ENCODE results near the gene POM121. TPM values are rescaled to one million over a fixed set of nuclear protein-coding genes. Genes with fewer than 3 reads are reported as not detected.
"Not testable (repeated sequence)": the region's sequence is repeated elsewhere in the genome, so short reads cannot be mapped to it uniquely, and the experiment has no call there.

Gene POM121
- total RNA-seq, 1 experiment from 2014 or later: 79.0 TPM

GRCh38 chr7:72942956-72943355, 18.1 kb downstream of the POM121 start:
- not testable (repeated sequence) for H4K91ac ChIP-seq (ENCODE audit: insufficient read length, low read depth, low read length); H3K27me3 ChIP-seq (ENCODE audit: insufficient read depth, low read length); H2AK5ac ChIP-seq (ENCODE audit: insufficient read length, low read length); H4K8ac ChIP-seq (replicated peaks; ENCODE audit: insufficient read length, low read depth, low read length); H3K23me2 ChIP-seq (ENCODE audit: insufficient read length, low read depth, low read length, poor library complexity, severe bottlenecking); H3K4ac ChIP-seq (ENCODE audit: low read depth, low read length); H2BK120ac ChIP-seq (ENCODE audit: low read depth, low read length, poor library complexity, severe bottlenecking); H3K27ac Mint-ChIP-seq; H2BK20ac ChIP-seq (ENCODE audit: low read depth, low read length, poor library complexity, severe bottlenecking); H3K79me1 ChIP-seq (ENCODE audit: insufficient read depth, low read depth, low read length, poor library complexity, severe bottlenecking); H2BK15ac ChIP-seq (ENCODE audit: low read depth, low read length); H4K20me1 ChIP-seq (ENCODE audit: control insufficient read depth, insufficient read depth, insufficient read length); H3K23ac ChIP-seq (ENCODE audit: insufficient read length, low read depth, low read length); H3K4me2 ChIP-seq (ENCODE audit: insufficient read depth, insufficient read length, low read length); H2BK5ac ChIP-seq (ENCODE audit: insufficient read length, low read length); H3K79me2 ChIP-seq (ENCODE audit: insufficient read depth, low read length); H2AFZ ChIP-seq (ENCODE audit: low read length); H3T11ph ChIP-seq (ENCODE audit: low read length); H3K9me3 ChIP-seq (ENCODE audit: control insufficient read depth, low read depth, low read length); H3K4me1 ChIP-seq (ENCODE audit: insufficient read depth, low read length); H3K4me3 Mint-ChIP-seq; H4K5ac ChIP-seq (ENCODE audit: insufficient read length, low read depth, low read length); H3K27ac ChIP-seq (ENCODE audit: insufficient read length, low read depth, low read length); H3K9ac ChIP-seq (ENCODE audit: extremely low read depth, insufficient read length, low read length); H2BK12ac ChIP-seq (ENCODE audit: insufficient read length, low read depth, low read length); H3K14ac ChIP-seq (ENCODE audit: insufficient read depth, low read length); H3K4me1 Mint-ChIP-seq; H3K56ac ChIP-seq (ENCODE audit: insufficient read length, low read depth, low read length); H3K18ac ChIP-seq (ENCODE audit: insufficient read length, low read depth, low read length); DNase-seq; H3K9me3 Mint-ChIP-seq; H3K27me3 Mint-ChIP-seq (ENCODE audit: low read depth)
- WGBS (ENCODE audit: extremely low coverage, insufficient read length, low lambda C conversion rate): no CpG with 5 or more reads among the region's 25 CpGs
- H3K36me3 Mint-ChIP-seq (ENCODE audit: insufficient read depth in 1 of 3, low read depth in 3 of 3): peaks cover 19 to 36% (median 33%) of the 10 kb centered on the region in 3 experiments

- H3K23me2 ChIP-seq (ENCODE audit: insufficient read length, low read depth, low read length, poor library complexity, severe bottlenecking); H4K91ac ChIP-seq (ENCODE audit: insufficient read length, low read depth, low read length); H3K4ac ChIP-seq (ENCODE audit: low read depth, low read length); H3K56ac ChIP-seq (ENCODE audit: insufficient read length, low read depth, low read length); H2BK120ac ChIP-seq (ENCODE audit: low read depth, low read length, poor library complexity, severe bottlenecking); H3K9me3 ChIP-seq (ENCODE audit: control insufficient read depth, low read depth, low read length); H4K8ac ChIP-seq (replicated peaks; ENCODE audit: insufficient read length, low read depth, low read length); H2AK5ac ChIP-seq (ENCODE audit: insufficient read length, low read length); H2BK12ac ChIP-seq (ENCODE audit: insufficient read length, low read depth, low read length); H3K4me1 Mint-ChIP-seq; H3K9ac ChIP-seq (ENCODE audit: extremely low read depth, insufficient read length, low read length); H3K27me3 ChIP-seq (ENCODE audit: insufficient read depth, low read length); H3K23ac ChIP-seq (ENCODE audit: insufficient read length, low read depth, low read length); H3K4me2 ChIP-seq (ENCODE audit: insufficient read depth, insufficient read length, low read length); H3K79me2 ChIP-seq (ENCODE audit: insufficient read depth, low read length); H3K79me1 ChIP-seq (ENCODE audit: insufficient read depth, low read depth, low read length, poor library complexity, severe bottlenecking); H3K27ac ChIP-seq (ENCODE audit: insufficient read length, low read depth, low read length); H2BK20ac ChIP-seq (ENCODE audit: low read depth, low read length, poor library complexity, severe bottlenecking); H3K27me3 Mint-ChIP-seq (ENCODE audit: low read depth); H2AFZ ChIP-seq (ENCODE audit: low read length); DNase-seq; H3K18ac ChIP-seq (ENCODE audit: insufficient read length, low read depth, low read length); H3K9me3 Mint-ChIP-seq; H4K5ac ChIP-seq (ENCODE audit: insufficient read length, low read depth, low read length); H3K14ac ChIP-seq (ENCODE audit: insufficient read depth, low read length); H2BK15ac ChIP-seq (ENCODE audit: low read depth, low read length); H3T11ph ChIP-seq (ENCODE audit: low read length); H3K4me3 Mint-ChIP-seq; H3K4me1 ChIP-seq (ENCODE audit: insufficient read depth, low read length); H4K20me1 ChIP-seq (ENCODE audit: control insufficient read depth, insufficient read depth, insufficient read length); H2BK5ac ChIP-seq (ENCODE audit: insufficient read length, low read length); H3K27ac Mint-ChIP-seq: not testable (repeated sequence)
- WGBS (ENCODE audit: extremely low coverage, insufficient read length, low lambda C conversion rate): no CpG with 5 or more reads among the region's 15 CpGs
- peaks cover 12 to 31% (median 31%) of the 10 kb centered on the region in 3 experiments; a peak in 6 of 7 replicates for H3K36me3 Mint-ChIP-seq (ENCODE audit: insufficient read depth in 1 of 3, low read depth in 3 of 3)
Measured at GRCh38 chr7:72944937-72945336, 20.0 kb downstream of the POM121 start.
